Heart left ventricle (tissue), 13 donors: ENCODE measurements around the gene TLE2.
"Not testable (repeated sequence)": the region's sequence is repeated elsewhere in the genome, so short reads cannot be mapped to it uniquely, and the experiment has no call there.

Source experiments
- POLR2A ChIP-seq, 2 donors: fragments of 450-650 bp; IDR thresholded peaks; one replicate each; pipeline ENCODE4 v1.6.1; 2017; ENCODE audit warnings: antibody characterized with exemption in 2 of 2, mild to moderate bottlenecking in 2 of 2, moderate library complexity in 2 of 2
- TF ChIP-seq, protein P1 (sequence below), 12 donors: fragments of 200-600 bp; sonication (generic) in 4 of 12; IDR thresholded peaks; one replicate each; pipeline versions ENCODE4 v1.5.0 to v1.8.0; 2018 to 2022; ENCODE audit warnings: antibody characterized with exemption in 12 of 12, mild to moderate bottlenecking in 5 of 12
- donor health status: ischemic (EF 13 %, LVEDD 7.1; RV severe dilation, severe dysfunction).
- donor health status: DM: no; HTN: yes; CAD: no.
- donor health status: DM: no; HTN: no; CAD: no.
- donor health status: ischemic (EF 25% LVEDD 6.9; RV normal size, moderate dysfunction).
- donor health status: ischemic (EF 25% LVEDD 5.7; RV mildly dilated, moderate dysfunction).
- donor health status: ischemic (EF 35%, LVEDD 5.7; RV mildly dilated, moderate dysfunction).
- donor health status: nonischemic (EF 11% LVEDD 7.7; RV severe dilation, severe dysfunction).
- donor health status: DM: yes; HTN: yes; CAD: no.
- donor health status: PGD.
- donor health status: ischemic (EF 29% LVEDD 5.4; RV normal size, mild dysfunction).
- donor health status: nonischemic (EF 23%, LVEDD 6.1; RV moderate dilation, normal function).

DNA sequence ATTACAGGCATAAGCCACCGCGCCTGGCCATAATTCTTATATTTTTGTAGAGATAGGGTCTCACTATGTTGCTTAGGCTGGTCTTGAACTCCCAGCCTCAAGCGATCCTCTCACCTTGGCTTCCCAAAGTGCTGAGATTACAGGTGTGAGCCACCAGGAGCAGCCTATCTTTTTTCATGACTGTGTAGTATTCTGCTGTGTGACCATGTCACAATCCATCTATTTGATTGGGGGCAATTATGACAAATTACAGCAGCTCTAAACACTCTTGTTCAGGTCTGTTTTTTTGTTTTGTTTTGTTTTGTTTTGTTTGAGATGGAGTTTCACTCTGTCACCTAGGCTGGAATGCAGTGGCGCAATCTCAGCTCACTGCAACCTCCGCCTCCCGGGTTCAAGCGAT, 20.9 kb upstream of the TLE2 start:
- TF ChIP-seq, protein P1, sequence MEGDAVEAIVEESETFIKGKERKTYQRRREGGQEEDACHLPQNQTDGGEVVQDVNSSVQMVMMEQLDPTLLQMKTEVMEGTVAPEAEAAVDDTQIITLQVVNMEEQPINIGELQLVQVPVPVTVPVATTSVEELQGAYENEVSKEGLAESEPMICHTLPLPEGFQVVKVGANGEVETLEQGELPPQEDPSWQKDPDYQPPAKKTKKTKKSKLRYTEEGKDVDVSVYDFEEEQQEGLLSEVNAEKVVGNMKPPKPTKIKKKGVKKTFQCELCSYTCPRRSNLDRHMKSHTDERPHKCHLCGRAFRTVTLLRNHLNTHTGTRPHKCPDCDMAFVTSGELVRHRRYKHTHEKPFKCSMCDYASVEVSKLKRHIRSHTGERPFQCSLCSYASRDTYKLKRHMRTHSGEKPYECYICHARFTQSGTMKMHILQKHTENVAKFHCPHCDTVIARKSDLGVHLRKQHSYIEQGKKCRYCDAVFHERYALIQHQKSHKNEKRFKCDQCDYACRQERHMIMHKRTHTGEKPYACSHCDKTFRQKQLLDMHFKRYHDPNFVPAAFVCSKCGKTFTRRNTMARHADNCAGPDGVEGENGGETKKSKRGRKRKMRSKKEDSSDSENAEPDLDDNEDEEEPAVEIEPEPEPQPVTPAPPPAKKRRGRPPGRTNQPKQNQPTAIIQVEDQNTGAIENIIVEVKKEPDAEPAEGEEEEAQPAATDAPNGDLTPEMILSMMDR (IDR thresholded peaks at IDR 0.05): not testable (repeated sequence)
- TF ChIP-seq POLR2A (IDR thresholded peaks at IDR 0.05): not testable (repeated sequence)
